Measurements from ENCODE around the gene CCDC38.
A peak's percentile ranks its signal among the peaks of the same experiment; 100 is the strongest.
"Not testable (repeated sequence)": the region's sequence is repeated elsewhere in the genome, so short reads cannot be mapped to it uniquely, and the experiment has no call there.

The CCDC38 gene

GRCh38 chr12:95882080-95882479, 60.3 kb downstream of the CCDC38 start:
- no peak for DNase-seq (ENCODE audit: low spot score)

GRCh38 chr12:95881331-95881955, 61.0 kb downstream of the CCDC38 start:
- DNase-seq (ENCODE audit: low spot score) = no peak

GRCh38 chr12:95880895-95881294, 61.5 kb downstream of the CCDC38 start:
- no peak for DNase-seq (ENCODE audit: low spot score)

GRCh38 chr12:95877622-95878021, 64.8 kb downstream of the CCDC38 start:
- no peak for DNase-seq (ENCODE audit: low spot score)

- DNase-seq (ENCODE audit: low spot score) = no peak
Observed at GRCh38 chr12:95874452-95874851, 68.0 kb downstream of the CCDC38 start.

GRCh38 chr12:95870897-95871296, 71.5 kb downstream of the CCDC38 start:
- DNase-seq (ENCODE audit: low spot score) = no peak

GRCh38 chr12:95863337-95863736, 79.1 kb downstream of the CCDC38 start:
- DNase-seq (ENCODE audit: low spot score) = no peak

GRCh38 chr12:95862038-95862437, 80.4 kb downstream of the CCDC38 start:
- DNase-seq (ENCODE audit: low spot score) = no peak

- DNase-seq (ENCODE audit: low spot score) = no peak
Observed at GRCh38 chr12:95859947-95860850, 82.2 kb downstream of the CCDC38 start.

GRCh38 chr12:95859344-95859816, 83.0 kb downstream of the CCDC38 start:
- DNase-seq (ENCODE audit: low spot score) = no peak

GRCh38 chr12:95858451-95859343, 83.7 kb downstream of the CCDC38 start, which contains the start of gene SNRPF:
SNRPF (plus strand) TSS chr12:95858952; CDS start chr12:95859074, 122 bp downstream.
- peak; percentile 99 for DNase-seq (ENCODE audit: low spot score)

- DNase-seq (ENCODE audit: low spot score) = peak; percentile 59
Observed at GRCh38 chr12:95857799-95858198, 84.6 kb downstream of the CCDC38 start.

GRCh38 chr12:95857156-95857555, 85.3 kb downstream of the CCDC38 start:
- DNase-seq (ENCODE audit: low spot score) = no peak

GRCh38 chr12:95852133-95852532, 90.3 kb downstream of the CCDC38 start:
- no peak for DNase-seq (ENCODE audit: low spot score)

- DNase-seq (ENCODE audit: low spot score) = no peak
Observed at GRCh38 chr12:95851606-95852005, 90.8 kb downstream of the CCDC38 start.

- DNase-seq (ENCODE audit: low spot score) = no peak
Observed at GRCh38 chr12:95848575-95849388, 93.6 kb downstream of the CCDC38 start.

GRCh38 chr12:95842426-95842825, 100.0 kb downstream of the CCDC38 start:
- not testable (repeated sequence) for DNase-seq (ENCODE audit: low spot score)

- no peak for DNase-seq (ENCODE audit: low spot score)
Observed at GRCh38 chr12:95838125-95838524, 104.3 kb downstream of the CCDC38 start.

- DNase-seq (ENCODE audit: low spot score) = no peak
Observed at GRCh38 chr12:95837240-95838038, 105.0 kb downstream of the CCDC38 start.

GRCh38 chr12:95836630-95837239, 105.7 kb downstream of the CCDC38 start:
- no peak for DNase-seq (ENCODE audit: low spot score)

All from ecto neural progenitor cell (in vitro differentiated cells).